ENCODE data around the gene NFATC4.

NFATC4 gene

GRCh38 chr14:24330973-24331674, 36.9 kb upstream of the NFATC4 start:
- H3K4me3 ChIP-seq (ENCODE audit: low read length): no peak overlapping the region
- no peaks in the 10 kb centered on the region for H3K9me3 ChIP-seq (ENCODE audit: control insufficient read depth, low read depth, low read length)
- no peak overlapping the region for H3K27ac ChIP-seq (ENCODE audit: low read length)
- H3K27me3 ChIP-seq (ENCODE audit: control insufficient read depth, insufficient read depth, low read length): peaks cover 73% of the 10 kb centered on the region
- H3K36me3 ChIP-seq (ENCODE audit: control insufficient read depth, low read depth, low read length): no peaks in the 10 kb centered on the region
- H3K4me1 ChIP-seq (ENCODE audit: control insufficient read depth, low read depth, low read length): peaks cover 3% of the 10 kb centered on the region
- H3K9ac ChIP-seq (ENCODE audit: low read length): no peak overlapping the region

DNA sequence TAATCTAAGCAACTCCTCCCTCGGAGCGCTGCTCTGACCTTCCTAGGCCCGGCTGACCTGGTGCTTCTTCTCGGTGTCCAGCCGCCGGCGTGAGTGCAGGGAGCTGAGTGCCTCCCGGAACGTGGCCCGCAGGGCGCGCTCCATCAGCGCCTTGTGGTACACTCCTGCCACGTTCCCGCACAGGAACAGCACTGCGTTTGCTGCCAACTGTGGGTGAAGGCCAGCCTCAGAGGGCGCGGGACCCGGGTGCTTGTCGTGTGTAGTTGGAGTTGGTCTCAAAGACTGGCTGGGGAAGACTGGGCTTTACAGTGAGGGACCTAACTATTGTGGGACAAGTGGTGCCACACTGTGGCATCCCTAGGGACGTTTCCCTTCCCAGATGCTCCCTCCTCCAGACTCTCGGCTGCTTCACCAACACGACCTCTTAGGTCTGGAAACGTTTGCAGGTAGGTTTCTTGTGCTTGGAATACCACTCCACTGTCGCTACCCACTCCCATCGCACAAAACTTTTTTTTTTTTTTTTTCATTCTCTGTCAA, 36.2 kb upstream of the NFATC4 start:
- Histone ChIP-seq H3K27me3 (ENCODE audit: control insufficient read depth, insufficient read depth, low read length) (peaks cover 80% of the 10 kb centered on the region), H3K9me3 (ENCODE audit: control insufficient read depth, low read depth, low read length) (no peaks in the 10 kb centered on the region), H3K4me3 (ENCODE audit: low read length) (peak overlapping the region; percentile 48), H3K9ac (ENCODE audit: low read length) (no peak overlapping the region), H3K4me1 (ENCODE audit: control insufficient read depth, low read depth, low read length) (peaks cover 3% of the 10 kb centered on the region), H3K27ac (ENCODE audit: low read length) (no peak overlapping the region), H3K36me3 (ENCODE audit: control insufficient read depth, low read depth, low read length) (no peaks in the 10 kb centered on the region)

- H3K4me1 ChIP-seq (ENCODE audit: control insufficient read depth, low read depth, low read length): peaks cover 3% of the 10 kb centered on the region
- H3K36me3 ChIP-seq (ENCODE audit: control insufficient read depth, low read depth, low read length): no peaks in the 10 kb centered on the region
- H3K4me3 ChIP-seq (ENCODE audit: low read length): peak overlapping the region; percentile 48
- H3K27ac ChIP-seq (ENCODE audit: low read length): no peak overlapping the region
- H3K9me3 ChIP-seq (ENCODE audit: control insufficient read depth, low read depth, low read length): no peaks in the 10 kb centered on the region
- H3K9ac ChIP-seq (ENCODE audit: low read length): no peak overlapping the region
- H3K27me3 ChIP-seq (ENCODE audit: control insufficient read depth, insufficient read depth, low read length): peaks cover 86% of the 10 kb centered on the region
Observed at GRCh38 chr14:24332268-24332993, 35.6 kb upstream of the NFATC4 start.

DNA sequence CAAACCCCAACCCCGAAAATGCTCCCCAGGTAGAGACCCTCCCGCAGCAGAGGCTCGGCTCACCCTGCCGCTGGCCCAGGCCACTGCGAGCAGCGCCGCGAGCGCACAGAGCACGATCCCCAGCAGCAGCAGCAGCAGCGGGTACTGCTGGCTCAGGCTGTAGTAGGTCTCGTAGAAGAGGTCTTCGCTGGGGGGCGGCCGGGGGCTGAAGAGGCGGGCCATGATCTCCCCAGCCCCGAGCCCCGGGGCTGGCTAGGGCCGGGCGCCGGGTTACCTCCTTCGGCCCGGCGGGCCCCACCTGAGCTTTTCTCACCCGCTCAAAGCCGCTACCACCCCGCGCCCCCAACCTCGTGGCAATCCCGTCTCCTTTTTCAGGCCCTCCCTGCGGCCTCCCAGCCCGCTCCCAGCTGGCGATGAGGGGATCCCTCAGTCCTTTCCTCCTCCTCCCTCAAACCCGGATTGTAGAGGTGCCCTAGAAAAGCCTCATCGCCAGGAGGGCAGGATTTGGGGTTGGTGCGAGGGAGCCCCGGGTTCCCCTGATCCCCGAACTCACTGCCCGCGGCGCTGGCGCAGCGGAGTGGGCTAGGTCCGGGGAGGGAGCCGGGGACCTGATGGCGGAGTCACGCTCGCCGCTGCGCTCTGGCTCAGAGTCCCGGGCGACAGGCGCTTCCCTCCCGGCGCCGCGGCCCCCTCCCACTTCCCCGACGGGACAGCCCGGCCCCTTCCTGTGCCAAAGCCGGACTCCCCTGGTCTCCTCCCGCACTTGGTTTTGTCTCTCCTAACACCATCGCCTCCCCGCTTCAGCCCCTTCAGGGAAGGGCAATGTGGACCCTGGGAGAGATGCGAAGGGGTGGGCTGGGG, 33.3 kb upstream of the NFATC4 start, which contains the start of gene ADCY4:
Gene ADCY4, minus strand, starts transcription at position 641 of the 861 bp plus-strand sequence. Its CDS starts 419 bp downstream, at position 222.
- H3K4me1 ChIP-seq (ENCODE audit: control insufficient read depth, low read depth, low read length): peaks cover 3% of the 10 kb centered on the region
- peak within 1 kb of the TSS; percentile 64 for H3K4me3 ChIP-seq (ENCODE audit: low read length)
- H3K9me3 ChIP-seq (ENCODE audit: control insufficient read depth, low read depth, low read length): no peaks in the 10 kb centered on the region
- no peaks in the 10 kb centered on the region for H3K36me3 ChIP-seq (ENCODE audit: control insufficient read depth, low read depth, low read length)
- H3K27me3 ChIP-seq (ENCODE audit: control insufficient read depth, insufficient read depth, low read length): peaks cover 100% of the 10 kb centered on the region
- no peak within 1 kb of the TSS for H3K27ac ChIP-seq (ENCODE audit: low read length)
- no peak within 1 kb of the TSS for H3K9ac ChIP-seq (ENCODE audit: low read length)

DNA sequence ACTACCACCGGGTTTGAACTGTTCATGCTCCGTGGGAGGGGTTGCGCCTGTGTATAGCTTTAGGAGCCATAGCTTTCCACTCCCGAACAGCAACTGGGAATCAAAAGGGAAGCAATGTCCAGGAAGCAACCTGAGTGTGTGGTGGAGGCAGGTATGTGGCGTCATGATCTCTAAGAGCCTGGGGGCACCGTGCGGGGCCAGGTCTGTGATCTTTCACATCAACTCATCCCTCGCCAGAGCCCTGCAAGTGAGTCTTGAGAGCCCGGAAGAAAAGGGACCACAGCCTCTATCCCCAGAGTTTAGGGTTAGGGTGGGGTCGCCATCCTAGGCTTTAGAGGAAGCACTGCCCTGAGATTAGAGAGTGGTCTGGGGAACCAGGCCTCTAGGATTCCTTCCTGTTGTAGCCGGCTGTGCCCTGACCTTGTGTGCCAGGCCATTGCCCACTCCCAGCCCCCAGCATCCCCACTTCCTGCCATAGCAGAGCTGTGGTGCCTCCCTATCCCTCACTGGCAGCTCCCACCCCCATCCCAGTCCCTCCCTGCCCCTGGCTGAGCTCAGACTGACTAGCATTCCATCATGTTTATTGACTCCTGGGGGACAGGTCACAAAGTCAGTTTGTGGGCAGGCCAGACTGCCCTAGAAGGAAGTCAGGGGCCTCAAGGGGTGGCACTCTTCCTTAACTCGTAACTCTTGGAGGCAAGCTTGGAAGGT, 32.4 kb upstream of the NFATC4 start:
- peak overlapping the region; percentile 64 for H3K4me3 ChIP-seq (ENCODE audit: low read length)

GRCh38 chr14:24337144-24337823, 30.7 kb upstream of the NFATC4 start:
- H3K4me3 ChIP-seq (ENCODE audit: low read length): no peak overlapping the region
- peaks cover 3% of the 10 kb centered on the region for H3K4me1 ChIP-seq (ENCODE audit: control insufficient read depth, low read depth, low read length)
- no peaks in the 10 kb centered on the region for H3K36me3 ChIP-seq (ENCODE audit: control insufficient read depth, low read depth, low read length)
- H3K27ac ChIP-seq (ENCODE audit: low read length): no peak overlapping the region
- H3K9ac ChIP-seq (ENCODE audit: low read length): no peak overlapping the region
- peaks cover 98% of the 10 kb centered on the region for H3K27me3 ChIP-seq (ENCODE audit: control insufficient read depth, insufficient read depth, low read length)
- H3K9me3 ChIP-seq (ENCODE audit: control insufficient read depth, low read depth, low read length): no peaks in the 10 kb centered on the region

More for the DNA sequence above, 32.4 kb upstream of the NFATC4 start:
- Histone ChIP-seq H3K9me3 (ENCODE audit: control insufficient read depth, low read depth, low read length) (no peaks in the 10 kb centered on the region), H3K4me1 (ENCODE audit: control insufficient read depth, low read depth, low read length) (peaks cover 3% of the 10 kb centered on the region), H3K36me3 (ENCODE audit: control insufficient read depth, low read depth, low read length) (no peaks in the 10 kb centered on the region), H3K27ac (ENCODE audit: low read length) (no peak overlapping the region), H3K9ac (ENCODE audit: low read length) (no peak overlapping the region), H3K27me3 (ENCODE audit: control insufficient read depth, insufficient read depth, low read length) (peaks cover 100% of the 10 kb centered on the region)

DNA sequence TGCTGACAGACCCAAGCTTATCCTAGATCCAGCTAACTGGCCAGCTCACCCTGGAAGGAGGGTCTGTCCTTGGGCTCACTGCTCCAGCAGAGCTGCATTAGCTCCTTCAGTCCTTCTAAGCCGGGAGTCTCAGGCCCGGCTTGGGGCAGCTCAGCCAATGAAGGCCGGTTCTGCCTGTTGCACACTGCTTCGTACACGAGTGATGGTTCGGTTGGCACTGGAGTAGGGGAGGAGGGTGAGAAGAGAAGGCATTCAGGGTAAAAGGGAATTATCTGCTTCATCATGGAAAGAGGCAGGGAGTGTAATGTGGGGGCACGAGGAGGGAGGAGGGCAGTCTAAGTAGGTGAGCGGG, 30.2 kb upstream of the NFATC4 start:
- Histone ChIP-seq H3K27me3 (ENCODE audit: control insufficient read depth, insufficient read depth, low read length) (peaks cover 97% of the 10 kb centered on the region), H3K27ac (ENCODE audit: low read length) (no peak overlapping the region), H3K4me1 (ENCODE audit: control insufficient read depth, low read depth, low read length) (peaks cover 3% of the 10 kb centered on the region), H3K36me3 (ENCODE audit: control insufficient read depth, low read depth, low read length) (no peaks in the 10 kb centered on the region), H3K9me3 (ENCODE audit: control insufficient read depth, low read depth, low read length) (no peaks in the 10 kb centered on the region), H3K4me3 (ENCODE audit: low read length) (no peak overlapping the region), H3K9ac (ENCODE audit: low read length) (no peak overlapping the region)

DNA sequence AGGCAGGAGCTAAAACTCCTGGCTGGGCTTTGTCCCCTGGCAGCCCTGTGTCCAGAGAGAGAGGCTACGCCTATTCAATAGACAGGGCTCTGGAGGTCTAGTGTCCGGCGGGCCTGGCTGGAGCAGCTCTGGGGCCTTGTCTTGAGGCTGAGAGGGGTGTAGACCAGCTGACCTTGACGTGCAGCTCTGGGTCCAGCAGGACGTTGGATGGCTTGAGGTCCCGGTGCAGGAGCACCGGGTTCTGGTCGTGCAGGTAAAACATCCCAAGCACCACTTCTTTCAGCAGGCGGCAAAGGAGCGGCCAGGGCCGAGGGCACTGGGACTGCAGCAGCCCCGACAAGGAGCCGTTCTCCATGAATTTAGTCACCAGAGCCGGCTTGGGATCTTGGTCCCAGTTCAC, 29.1 kb upstream of the NFATC4 start:
- no peaks in the 10 kb centered on the region for H3K36me3 ChIP-seq (ENCODE audit: control insufficient read depth, low read depth, low read length)
- no peaks in the 10 kb centered on the region for H3K9me3 ChIP-seq (ENCODE audit: control insufficient read depth, low read depth, low read length)
- no peak overlapping the region for H3K27ac ChIP-seq (ENCODE audit: low read length)
- H3K27me3 ChIP-seq (ENCODE audit: control insufficient read depth, insufficient read depth, low read length): peaks cover 93% of the 10 kb centered on the region
- H3K4me1 ChIP-seq (ENCODE audit: control insufficient read depth, low read depth, low read length): peaks cover 2% of the 10 kb centered on the region
- H3K9ac ChIP-seq (ENCODE audit: low read length): no peak overlapping the region
- H3K4me3 ChIP-seq (ENCODE audit: low read length): peak overlapping the region; percentile 70

DNA sequence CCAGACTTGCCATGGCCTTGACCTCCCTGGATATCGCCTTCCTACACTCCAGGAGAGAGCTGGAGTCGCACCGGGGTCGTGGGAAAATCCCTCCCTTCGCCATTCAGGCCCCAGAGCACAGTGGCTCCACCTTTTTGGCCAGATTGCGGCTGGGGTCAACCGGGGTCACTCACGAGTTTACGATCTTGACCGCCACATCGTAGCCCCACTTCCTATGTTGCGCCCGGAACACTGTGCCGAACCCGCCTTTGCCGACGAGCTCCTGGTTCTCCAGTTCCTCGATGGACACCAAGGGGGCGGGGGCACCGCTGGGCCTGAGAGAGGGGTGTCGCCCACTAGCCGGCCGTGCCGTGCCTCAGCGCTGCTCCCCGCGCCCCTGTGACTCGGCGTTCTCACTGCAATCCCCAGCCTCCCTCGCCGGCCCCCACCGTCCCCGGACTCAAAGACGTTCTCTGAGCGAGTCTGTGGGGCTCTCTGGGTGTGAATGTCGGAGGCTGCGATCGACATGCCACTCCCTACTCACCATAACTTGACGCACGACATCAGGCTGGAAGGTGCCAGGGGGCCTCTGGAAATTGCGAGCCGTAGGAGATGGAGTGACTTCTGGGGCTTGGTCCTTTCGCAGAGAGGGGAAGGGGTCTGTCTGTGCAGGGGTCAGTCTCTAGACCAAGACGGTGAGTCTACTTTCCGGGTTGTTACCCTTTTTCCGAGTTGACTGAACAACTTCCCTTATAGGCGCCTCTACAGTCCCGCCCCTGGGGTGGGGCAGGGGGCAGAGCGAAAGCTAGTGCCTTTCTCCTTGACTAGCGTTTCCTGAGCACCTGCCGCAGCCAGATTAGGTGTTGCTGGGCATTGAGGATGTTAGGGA, 28.5 kb upstream of the NFATC4 start, which contains the start of gene RIPK3:
Gene RIPK3, minus strand, starts transcription at position 708 of the 868 bp plus-strand sequence. Its CDS starts 165 bp downstream, at position 543.
- Histone ChIP-seq H3K4me3 (ENCODE audit: low read length) (peak within 1 kb of the TSS; percentile 70), H3K36me3 (ENCODE audit: control insufficient read depth, low read depth, low read length) (no peaks in the 10 kb centered on the region), H3K27ac (ENCODE audit: low read length) (no peak within 1 kb of the TSS), H3K9ac (ENCODE audit: low read length) (no peak within 1 kb of the TSS), H3K4me1 (ENCODE audit: control insufficient read depth, low read depth, low read length) (no peaks in the 10 kb centered on the region), H3K9me3 (ENCODE audit: control insufficient read depth, low read depth, low read length) (no peaks in the 10 kb centered on the region), H3K27me3 (ENCODE audit: control insufficient read depth, insufficient read depth, low read length) (peaks cover 91% of the 10 kb centered on the region)

GRCh38 chr14:24340606-24341005, 27.4 kb upstream of the NFATC4 start:
- Histone ChIP-seq H3K27ac (ENCODE audit: low read length) (no peak overlapping the region), H3K36me3 (ENCODE audit: control insufficient read depth, low read depth, low read length) (no peaks in the 10 kb centered on the region), H3K4me1 (ENCODE audit: control insufficient read depth, low read depth, low read length) (no peaks in the 10 kb centered on the region), H3K4me3 (ENCODE audit: low read length) (no peak overlapping the region), H3K9ac (ENCODE audit: low read length) (no peak overlapping the region), H3K9me3 (ENCODE audit: control insufficient read depth, low read depth, low read length) (no peaks in the 10 kb centered on the region), H3K27me3 (ENCODE audit: control insufficient read depth, insufficient read depth, low read length) (peaks cover 85% of the 10 kb centered on the region)
